Measurements from ENCODE around the gene NANOG.
"Not testable (repeated sequence)": the region's sequence is repeated elsewhere in the genome, so short reads cannot be mapped to it uniquely, and the experiment has no call there.

Gene NANOG

GRCh38 chr12:7801460-7801859 lies 12.3 kb downstream of the NANOG start:
- DNase-seq (ENCODE audit: low read depth, low spot score): no peak

- not testable (repeated sequence) for DNase-seq (ENCODE audit: low read depth, low spot score)
Observed at GRCh38 chr12:7806319-7806718, 17.1 kb downstream of the NANOG start.

- DNase-seq (ENCODE audit: low read depth, low spot score): peak; percentile 75
Observed at GRCh38 chr12:7806863-7807487, 17.8 kb downstream of the NANOG start.

GRCh38 chr12:7825754-7826153 lies 36.6 kb downstream of the NANOG start:
- DNase-seq (ENCODE audit: low read depth, low spot score): not testable (repeated sequence)

GRCh38 chr12:7829737-7830136 lies 40.5 kb downstream of the NANOG start:
- DNase-seq (ENCODE audit: low read depth, low spot score): not testable (repeated sequence)

- peak; percentile 67 for DNase-seq (ENCODE audit: low read depth, low spot score)
Observed at GRCh38 chr12:7832059-7832696, 43.0 kb downstream of the NANOG start.

GRCh38 chr12:7833201-7833600 lies 44.0 kb downstream of the NANOG start:
- DNase-seq (ENCODE audit: low read depth, low spot score): not testable (repeated sequence)

- no peak for DNase-seq (ENCODE audit: low read depth, low spot score)
Observed at GRCh38 chr12:7833831-7834230, 44.6 kb downstream of the NANOG start.

GRCh38 chr12:7834701-7835100 lies 45.5 kb downstream of the NANOG start:
- no peak for DNase-seq (ENCODE audit: low read depth, low spot score)

GRCh38 chr12:7835116-7835515 lies 45.9 kb downstream of the NANOG start:
- no peak for DNase-seq (ENCODE audit: low read depth, low spot score)

GRCh38 chr12:7835766-7836165 lies 46.6 kb downstream of the NANOG start:
- DNase-seq (ENCODE audit: low read depth, low spot score): no peak

GRCh38 chr12:7837366-7837765 lies 48.2 kb downstream of the NANOG start:
- no peak for DNase-seq (ENCODE audit: low read depth, low spot score)

- peak; percentile 46 for DNase-seq (ENCODE audit: low read depth, low spot score)
Observed at GRCh38 chr12:7839226-7839625, 50.0 kb downstream of the NANOG start.

GRCh38 chr12:7839848-7840247 lies 50.6 kb downstream of the NANOG start:
- DNase-seq (ENCODE audit: low read depth, low spot score): not testable (repeated sequence)

- DNase-seq (ENCODE audit: low read depth, low spot score): not testable (repeated sequence)
Observed at GRCh38 chr12:7842444-7842843, 53.2 kb downstream of the NANOG start.

GRCh38 chr12:7843149-7843548 lies 53.9 kb downstream of the NANOG start:
- DNase-seq (ENCODE audit: low read depth, low spot score): not testable (repeated sequence)

- not testable (repeated sequence) for DNase-seq (ENCODE audit: low read depth, low spot score)
Observed at GRCh38 chr12:7843583-7843982, 54.4 kb downstream of the NANOG start.

- no peak for DNase-seq (ENCODE audit: low read depth, low spot score)
Observed at GRCh38 chr12:7844116-7844515, 54.9 kb downstream of the NANOG start.

- DNase-seq (ENCODE audit: low read depth, low spot score): peak; percentile 26
Observed at GRCh38 chr12:7847226-7848097, 58.3 kb downstream of the NANOG start.

- DNase-seq (ENCODE audit: low read depth, low spot score): not testable (repeated sequence)
Observed at GRCh38 chr12:7848098-7848422, 58.9 kb downstream of the NANOG start.
